Upper lobe of left lung (tissue), 6 donors: ENCODE results near the gene NPS. TPM values are rescaled to one million over a fixed set of nuclear protein-coding genes. Genes with fewer than 3 reads are reported as not detected.

ENCODE experiments used
- ATAC-seq, 2 donors: fragments of 200-7000 bp; cut with Tn5 transposase; one replicate each; pipeline ENCODE4 v1.9.1; 2022; ENCODE audit warnings: mild to moderate bottlenecking in 2 of 2, moderate library complexity in 2 of 2; ENCODE audit not compliant: low FRiP score in 2 of 2
- DNase-seq, 2 donors: peaks; one replicate each; pipeline ENCODE4 v3.0.0-alpha.2; 2019 to 2020
- H3K27ac ChIP-seq, 4 donors: fragments of 200-600 bp; sonication (generic); one replicate each; pipeline ENCODE4 v1.5.1; 2016 to 2019
- H3K27me3 ChIP-seq, 4 donors: fragments of 200-600 bp; sonication (generic); one replicate each; pipeline ENCODE4 v1.5.1; 2017 to 2019
- H3K36me3 ChIP-seq, 4 donors: fragments of 200-600 bp; sonication (generic); one replicate each; pipeline ENCODE4 v1.5.1; 2016 to 2019
- H3K4me1 ChIP-seq, 4 donors: fragments of 200-600 bp; sonication (generic); one replicate each; pipeline ENCODE4 v1.5.1; 2018 to 2019
- H3K4me3 ChIP-seq, 4 donors: fragments of 200-600 bp; sonication (generic); one replicate each; pipeline ENCODE4 v1.5.1; 2017 to 2019; ENCODE audit warnings: mild to moderate bottlenecking in 2 of 4, moderate library complexity in 1 of 4
- H3K9me3 ChIP-seq, 4 donors: fragments of 200-600 bp; sonication (generic); one replicate each; pipeline ENCODE4 v1.5.1; 2018 to 2019
- CTCF ChIP-seq, 6 experiments: fragments of 450-650 bp in 4 of 6; fragments of 200-600 bp in 2 of 6; sonication (generic) in 2 of 6; IDR thresholded peaks; one replicate each; pipeline ENCODE4 v1.5.1; 2016 to 2019; ENCODE audit warnings: antibody characterized with exemption in 6 of 6
- EP300 ChIP-seq, 4 donors: sonication (generic); formaldehyde crosslinking; IDR thresholded peaks; one replicate each; pipeline ENCODE4 v1.5.1; 2017; ENCODE audit warnings: antibody characterized with exemption in 4 of 4, control low read depth in 2 of 4
- POLR2A ChIP-seq, 4 donors: fragments of 450-650 bp; IDR thresholded peaks; one replicate each; pipeline ENCODE4 v1.5.1; 2016 to 2017; ENCODE audit warnings: antibody characterized with exemption in 4 of 4, mild to moderate bottlenecking in 2 of 4
- POLR2AphosphoS5 ChIP-seq, 2 donors: sonication (generic); formaldehyde crosslinking; IDR thresholded peaks; one replicate each; pipeline ENCODE4 v1.5.1; 2017; ENCODE audit warnings: antibody characterized with exemption in 2 of 2
- WGBS, 2 donors: methylation state at CpG; one replicate each; pipeline ENCODE4 v1.1.5; 2017 to 2018; 5-methylcytosine and 5-hydroxymethylcytosine counted together
- total RNA-seq, 6 donors: library from RNA; depleted of rRNA in 4 of 6; stranded (reverse); fragments of >200 nt in 4 of 6; gene quantifications; one replicate each; pipeline versions ENCODE4 v1.1.0 to v1.2.1, GENCODE V29; 2016 to 2021
- donor health status: DM: no; HTN: no; CAD: no; lungs with moderate emphysema.
- donor health status: DM: no; HTN: yes; CAD: no; lungs with severe emphysema.

Gene NPS
- total RNA-seq: not detected

GRCh38 chr10:127549009-127549408, at the start of gene NPS:
Gene NPS, plus strand, starts transcription at chr10:127549309. Its CDS starts 60 bp downstream, at chr10:127549369.
- no peaks in the 10 kb centered on the region for H3K4me1 ChIP-seq
- H3K4me3 ChIP-seq: no peak within 1 kb of the TSS
- no peaks in the 10 kb centered on the region for H3K36me3 ChIP-seq
- no peak for TF ChIP-seq CTCF (IDR thresholded peaks at IDR 0.05)
- TF ChIP-seq POLR2A (IDR thresholded peaks at IDR 0.05): no peak
- TF ChIP-seq EP300 (IDR thresholded peaks at IDR 0.05): no peak
- TF ChIP-seq POLR2AphosphoS5 (IDR thresholded peaks at IDR 0.05): no peak
- ATAC-seq: no peak
- H3K27ac ChIP-seq: no peak within 1 kb of the TSS
- H3K9me3 ChIP-seq: peaks cover 0 to 14% (median 11%) of the 10 kb centered on the region in 4 donors
- WGBS, 2 donors: 57 to 64% methylated on average over 4 of the region's 4 CpGs
- no peaks in the 10 kb centered on the region for H3K27me3 ChIP-seq
- no peak for DNase-seq

- DNase-seq (no peak), ATAC-seq (no peak)
- H3K36me3 ChIP-seq: no peaks in the 10 kb centered on the region
- WGBS, 2 donors: 55 to 61% methylated on average over 8 of the region's 8 CpGs
- TF ChIP-seq POLR2A (IDR thresholded peaks at IDR 0.05) (no peak), CTCF (IDR thresholded peaks at IDR 0.05) (no peak), EP300 (IDR thresholded peaks at IDR 0.05) (no peak), POLR2AphosphoS5 (IDR thresholded peaks at IDR 0.05) (no peak)
- no peaks in the 10 kb centered on the region for H3K4me1 ChIP-seq
- H3K27me3 ChIP-seq: no peaks in the 10 kb centered on the region
- H3K4me3 ChIP-seq: no peak overlapping the region
- no peak overlapping the region for H3K27ac ChIP-seq
- no peaks in the 10 kb centered on the region for H3K9me3 ChIP-seq
These were observed 49.0 kb upstream of the NPS start for GRCh38 chr10:127500127-127500526.

GRCh38 chr10:127506094-127506493, 43.0 kb upstream of the NPS start:
- H3K4me3 ChIP-seq: no peak overlapping the region
- H3K27ac ChIP-seq: no peak overlapping the region
- no peaks in the 10 kb centered on the region for H3K36me3 ChIP-seq
- no peaks in the 10 kb centered on the region for H3K4me1 ChIP-seq
- DNase-seq (no peak), ATAC-seq (no peak)
- 53 to 55% methylated on average over 9 of the region's 9 CpGs for WGBS, 2 donors
- TF ChIP-seq POLR2AphosphoS5 (IDR thresholded peaks at IDR 0.05) (no peak), CTCF (IDR thresholded peaks at IDR 0.05) (no peak), POLR2A (IDR thresholded peaks at IDR 0.05) (no peak), EP300 (IDR thresholded peaks at IDR 0.05) (no peak)
- H3K27me3 ChIP-seq: no peaks in the 10 kb centered on the region
- H3K9me3 ChIP-seq: no peaks in the 10 kb centered on the region

GRCh38 chr10:127522298-127522697, 26.8 kb upstream of the NPS start:
- Histone ChIP-seq H3K27ac (no peak overlapping the region), H3K9me3 (no peaks in the 10 kb centered on the region), H3K4me1 (no peaks in the 10 kb centered on the region), H3K27me3 (no peaks in the 10 kb centered on the region), H3K4me3 (no peak overlapping the region), H3K36me3 (no peaks in the 10 kb centered on the region)
- DNase-seq: peak in 1 of 2 donors; percentile 23
- 62 to 76% methylated on average over 3 of the region's 3 CpGs for WGBS, 2 donors
- TF ChIP-seq POLR2AphosphoS5 (IDR thresholded peaks at IDR 0.05) (no peak), EP300 (IDR thresholded peaks at IDR 0.05) (no peak), POLR2A (IDR thresholded peaks at IDR 0.05) (no peak), CTCF (IDR thresholded peaks at IDR 0.05) (no peak)
- peak in 1 of 2 donors; percentile 57 for ATAC-seq

- TF ChIP-seq CTCF (IDR thresholded peaks at IDR 0.05) (no peak), EP300 (IDR thresholded peaks at IDR 0.05) (no peak), POLR2AphosphoS5 (IDR thresholded peaks at IDR 0.05) (no peak), POLR2A (IDR thresholded peaks at IDR 0.05) (no peak)
- Histone ChIP-seq H3K4me1 (no peaks in the 10 kb centered on the region), H3K4me3 (no peak overlapping the region), H3K9me3 (no peaks in the 10 kb centered on the region), H3K27me3 (no peaks in the 10 kb centered on the region), H3K36me3 (no peaks in the 10 kb centered on the region), H3K27ac (no peak overlapping the region)
- no peak for DNase-seq
- ATAC-seq: no peak
- 74 to 77% methylated on average over 6 of the region's 6 CpGs for WGBS, 2 donors
These were observed 25.6 kb upstream of the NPS start for GRCh38 chr10:127523476-127523875.
